Brain pericyte (primary cell): Measurements from ENCODE around the gene DNMT3A.

ENCODE experiments used
- DNase-seq: peaks from one replicate; pipeline ENCODE4 v3.0.0-alpha.2; 2012; ENCODE audit warnings: low read depth, low spot score

Gene DNMT3A

GRCh38 chr2:25326326-25327013, 15.3 kb downstream of the DNMT3A start:
- no peak for DNase-seq

DNA sequence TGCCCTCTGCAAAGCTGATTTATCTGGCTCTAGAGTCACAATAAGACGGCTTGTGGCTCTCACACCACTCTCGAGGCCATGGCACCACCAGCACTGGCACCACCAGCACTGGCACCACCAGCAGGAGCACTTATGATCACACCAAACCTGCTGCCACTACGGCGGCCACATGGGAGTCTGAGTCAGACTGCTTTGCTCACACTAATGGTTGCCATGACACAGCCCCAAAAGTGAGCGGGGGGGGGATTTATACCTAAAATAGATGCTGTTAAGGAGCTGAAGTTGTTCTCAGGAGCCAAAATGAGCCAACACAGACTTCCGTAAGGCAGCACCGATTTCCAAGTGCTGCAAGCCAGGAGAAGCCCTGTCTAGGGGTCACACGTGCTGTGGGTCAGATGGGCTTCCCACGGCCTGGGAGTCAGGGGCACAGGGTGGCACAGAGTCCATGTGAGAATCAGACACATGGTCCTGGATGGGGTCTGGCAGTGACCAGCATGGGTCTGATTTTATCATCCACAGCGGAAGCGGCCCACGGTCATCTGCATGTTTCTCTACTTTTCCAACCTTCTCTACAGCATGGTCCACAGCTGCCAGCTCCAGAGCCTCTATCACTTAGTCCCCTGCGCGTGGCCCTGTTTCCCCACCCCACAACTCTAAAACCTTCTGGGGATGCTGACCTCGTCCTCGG, 16.7 kb downstream of the DNMT3A start:
- DNase-seq, result no peak

DNA sequence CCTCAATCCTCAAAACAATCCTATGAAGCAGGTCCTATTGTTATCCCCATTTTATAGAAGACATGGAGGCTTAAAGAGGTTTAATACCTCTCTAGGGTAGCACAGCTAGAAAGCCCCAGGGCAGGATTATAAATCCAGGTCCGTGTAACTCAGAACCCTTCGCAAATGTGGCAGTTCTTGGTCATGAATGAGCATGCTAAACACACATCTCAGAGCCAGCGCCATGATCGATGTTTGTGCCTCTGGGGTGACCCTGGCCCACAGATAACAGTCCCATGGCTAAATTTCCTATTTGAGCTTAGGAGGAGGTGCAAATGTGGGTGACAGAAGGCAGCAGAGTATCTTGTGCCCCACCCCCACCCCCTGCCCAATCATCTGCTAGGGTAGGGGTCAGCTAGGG, 17.5 kb downstream of the DNMT3A start:
- no peak for DNase-seq

DNA sequence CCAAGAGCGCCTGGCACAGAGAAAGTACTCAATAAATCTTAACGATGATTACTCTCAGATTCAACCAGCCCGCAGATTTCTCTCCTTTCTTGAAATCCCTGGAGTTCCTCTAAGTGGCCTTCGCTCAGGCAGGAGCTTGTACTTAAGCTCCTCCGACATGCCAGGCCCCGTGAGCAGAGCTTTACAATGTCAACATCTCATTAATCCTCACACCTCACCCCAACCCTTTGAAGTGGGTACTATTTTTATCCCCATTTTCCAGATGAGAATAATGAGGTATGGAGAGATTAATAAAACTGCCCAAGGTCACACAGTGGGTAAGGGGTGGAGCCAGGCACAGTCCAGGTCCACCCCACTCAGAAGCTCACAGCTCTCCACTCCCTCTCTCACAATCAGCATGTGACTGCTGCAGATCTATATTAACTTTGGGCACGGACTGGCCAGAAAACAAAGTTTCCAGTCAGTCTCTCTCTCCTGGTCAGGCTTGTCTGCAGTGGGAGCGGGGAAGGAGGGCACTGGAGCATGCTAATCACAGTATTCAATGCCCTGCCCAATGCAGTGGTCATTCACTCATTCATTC, 18.0 kb downstream of the DNMT3A start:
- no peak for DNase-seq

DNA sequence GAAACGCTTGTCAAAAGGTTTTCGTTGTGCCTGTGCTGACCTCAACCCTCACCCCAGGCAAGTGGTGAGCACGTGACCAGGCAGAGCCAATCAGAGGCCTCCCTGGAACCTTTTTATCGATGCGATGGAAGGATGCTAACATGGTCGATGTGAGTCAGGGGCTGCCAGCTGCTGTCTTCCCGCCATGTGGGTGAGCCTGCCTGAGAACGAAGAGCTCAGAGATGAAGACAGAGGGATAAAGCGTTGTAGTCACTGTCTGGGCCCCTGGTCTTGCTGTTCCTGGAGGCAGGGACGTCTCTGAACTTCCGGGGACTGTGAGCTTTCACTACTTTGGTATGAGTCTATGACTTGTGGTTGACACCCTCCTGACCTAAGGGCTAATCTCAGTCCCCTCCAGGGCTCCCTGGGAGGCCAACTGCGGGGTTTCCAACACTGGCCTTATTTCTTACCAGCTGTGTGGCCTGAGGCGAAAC, 18.6 kb downstream of the DNMT3A start:
- no peak for DNase-seq

DNA sequence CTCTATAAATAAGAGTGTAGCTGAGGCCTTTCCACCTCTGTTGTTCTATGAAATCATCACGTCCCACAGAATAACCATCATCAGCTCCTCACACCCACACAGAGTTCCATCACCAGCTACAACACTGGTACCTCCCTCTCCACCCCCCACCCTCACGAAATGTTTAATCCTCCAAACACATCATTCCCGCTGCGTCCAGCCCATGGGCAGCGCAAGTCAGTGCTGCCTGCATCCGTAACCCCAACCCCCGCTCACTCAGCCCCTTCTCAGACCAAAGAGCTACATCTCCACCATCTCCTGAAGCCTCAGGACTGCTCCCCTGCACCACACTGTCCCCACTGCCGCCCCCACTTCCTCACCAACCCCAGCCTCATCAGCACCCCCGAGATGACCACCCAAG, 19.4 kb downstream of the DNMT3A start:
- DNase-seq, result no peak

DNA sequence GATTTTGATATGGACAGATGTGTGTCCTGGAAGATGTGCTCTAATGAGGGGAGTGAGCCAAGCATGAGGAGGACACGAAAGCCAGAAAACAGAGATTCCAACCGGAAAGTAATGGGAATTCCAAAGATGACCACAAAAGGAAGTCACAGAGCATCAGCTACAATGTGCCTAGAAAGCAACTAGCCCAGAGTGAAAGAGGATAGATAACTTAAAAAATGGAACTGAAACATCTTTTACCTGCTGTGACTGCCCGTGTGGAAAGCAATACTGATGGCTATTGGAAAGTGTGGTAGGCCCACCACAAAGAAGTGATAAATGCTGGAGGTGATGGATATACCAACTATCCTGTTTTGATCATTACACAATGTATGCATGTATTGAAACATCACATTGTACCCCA, 21.6 kb downstream of the DNMT3A start:
- no peak for DNase-seq

DNA sequence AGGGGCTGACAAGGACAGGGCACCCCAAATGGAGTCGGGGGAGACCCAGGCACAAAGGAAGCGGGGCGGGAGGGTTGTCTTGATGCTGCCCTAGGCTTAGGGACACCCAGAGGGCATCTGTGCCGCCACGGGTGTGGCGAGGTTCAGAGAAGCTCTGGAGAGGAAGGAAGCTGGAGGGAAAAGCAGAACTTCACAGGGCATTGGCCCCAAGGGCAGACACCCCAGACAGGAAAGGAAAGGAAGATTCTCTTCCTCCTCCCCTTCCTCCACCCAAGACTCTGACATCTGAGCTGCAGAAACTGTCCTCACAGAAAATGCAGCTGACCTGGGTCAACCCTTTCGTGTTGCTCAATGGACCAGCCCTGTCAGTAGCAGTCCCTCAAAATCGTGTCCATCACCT, 25.6 kb downstream of the DNMT3A start:
- DNase-seq, result no peak

DNA sequence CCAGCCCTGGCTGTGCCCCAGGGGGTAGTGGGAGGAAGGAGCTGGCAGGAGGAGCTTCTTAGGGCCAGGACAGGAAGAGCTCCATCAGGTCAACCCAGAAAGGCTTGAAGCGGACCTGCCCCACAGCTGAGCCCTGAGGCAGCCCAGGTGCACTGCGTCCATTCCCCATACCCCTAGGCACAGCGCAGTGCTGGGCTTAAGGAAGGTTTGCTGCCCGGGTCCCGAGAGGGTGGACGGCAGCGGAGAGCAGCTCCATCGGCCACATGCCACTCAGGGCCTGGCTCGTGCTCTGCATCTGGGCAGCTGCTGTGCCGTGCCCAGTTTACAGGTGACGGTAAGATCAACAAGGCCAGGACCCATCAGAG, 26.4 kb downstream of the DNMT3A start:
- DNase-seq, result no peak

- DNase-seq, result no peak
Measured at GRCh38 chr2:25314514-25315315, 27.0 kb downstream of the DNMT3A start.

DNA sequence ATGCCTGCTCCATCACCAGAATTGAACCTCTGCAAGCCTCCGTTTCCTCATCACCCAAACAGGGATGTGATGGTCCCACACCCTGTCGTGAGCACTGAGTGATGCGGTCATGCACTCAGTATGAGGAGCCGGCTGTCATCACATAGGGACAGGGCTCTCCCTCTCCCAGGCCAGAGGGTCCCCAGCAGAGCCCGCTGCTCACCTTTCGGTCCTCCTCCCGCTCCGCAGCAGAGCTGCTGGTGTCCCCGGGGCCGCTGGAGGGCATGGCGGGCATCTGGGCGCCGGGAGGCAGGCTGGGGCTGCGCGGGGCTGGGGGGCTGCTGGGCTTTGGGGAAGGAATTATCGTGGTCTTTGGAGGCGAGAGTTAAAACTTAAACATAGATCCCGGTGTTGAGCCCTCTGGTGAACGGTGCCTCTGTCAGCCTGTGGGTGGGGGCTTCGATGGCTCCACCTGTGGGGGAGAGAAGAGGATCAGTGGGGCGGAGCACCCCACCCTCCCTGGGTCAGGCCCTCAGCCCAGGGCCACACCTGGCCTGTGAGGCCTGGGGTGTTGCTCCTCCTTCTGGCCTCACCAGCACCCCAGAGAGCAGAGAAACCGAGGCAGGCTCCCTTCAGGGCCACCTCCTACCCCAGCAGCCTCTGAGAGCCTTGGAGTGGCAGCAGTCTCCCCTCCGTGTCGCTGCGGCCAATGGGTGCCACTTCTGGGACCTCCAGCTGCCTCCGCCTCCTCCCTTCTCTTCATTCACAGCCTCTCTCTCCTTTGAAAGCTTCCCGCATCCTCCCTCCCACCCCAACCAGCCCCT, 27.8 kb downstream of the DNMT3A start:
- no peak for DNase-seq

- no peak for DNase-seq
Measured at GRCh38 chr2:25312958-25313710, 28.6 kb downstream of the DNMT3A start.

GRCh38 chr2:25311865-25312575, 29.7 kb downstream of the DNMT3A start:
- no peak for DNase-seq

DNA sequence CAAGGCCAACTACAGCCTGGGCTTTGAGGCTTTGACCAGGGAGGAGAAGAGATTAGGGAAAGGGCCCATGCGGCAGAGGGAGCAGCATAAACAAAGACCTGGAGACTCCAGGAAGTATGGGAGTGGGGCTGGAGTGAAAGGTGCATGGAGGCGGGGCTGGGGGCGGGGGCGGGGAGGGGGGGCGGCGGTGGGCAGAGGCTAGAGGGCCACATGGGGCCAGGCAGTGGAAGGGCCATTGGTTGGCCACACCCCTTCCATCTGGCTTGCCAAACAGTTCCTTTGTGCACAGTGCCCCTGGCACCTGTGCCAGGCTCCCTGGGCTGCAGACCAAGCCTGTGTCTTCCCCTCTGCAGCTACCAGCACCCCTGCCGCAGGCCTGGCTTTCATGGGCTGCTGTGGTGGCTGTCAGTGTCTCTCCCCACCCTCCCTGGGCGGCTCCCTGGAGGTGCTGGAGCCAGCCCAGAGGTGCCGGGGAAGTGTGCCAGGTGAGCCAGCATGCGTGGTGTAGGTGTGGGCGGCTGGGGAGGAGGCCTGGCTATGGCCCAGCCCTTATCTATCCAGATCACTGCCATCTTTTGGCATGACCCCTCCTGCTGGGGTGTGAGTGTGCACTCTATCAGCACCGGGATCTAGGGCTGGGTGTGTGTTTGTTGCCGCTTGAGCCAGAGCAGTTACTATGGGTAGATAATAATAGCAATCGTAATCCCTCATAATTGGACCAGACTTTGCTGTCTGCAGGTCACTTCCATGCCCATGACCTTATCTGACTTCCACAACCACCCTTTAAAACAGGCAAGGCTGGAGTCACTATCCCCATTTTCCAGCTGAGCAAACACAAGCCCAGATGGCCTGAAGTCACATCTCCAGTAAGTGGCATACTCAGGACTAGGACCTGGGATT, 30.5 kb downstream of the DNMT3A start:
- DNase-seq, result no peak

DNA sequence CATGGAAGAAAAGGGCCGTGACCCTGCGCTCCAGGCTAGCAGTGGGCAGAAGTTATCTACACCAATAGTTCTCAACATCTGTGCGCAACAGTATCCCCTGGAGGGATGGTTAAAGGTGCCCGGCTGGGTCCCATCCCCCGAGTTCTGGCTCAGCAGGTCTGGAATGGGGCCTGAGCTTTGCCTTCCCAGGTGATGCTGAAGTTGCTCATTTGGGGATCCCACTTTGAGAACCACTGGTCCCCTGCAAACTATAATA, 31.1 kb downstream of the DNMT3A start:
- DNase-seq, result no peak

DNA sequence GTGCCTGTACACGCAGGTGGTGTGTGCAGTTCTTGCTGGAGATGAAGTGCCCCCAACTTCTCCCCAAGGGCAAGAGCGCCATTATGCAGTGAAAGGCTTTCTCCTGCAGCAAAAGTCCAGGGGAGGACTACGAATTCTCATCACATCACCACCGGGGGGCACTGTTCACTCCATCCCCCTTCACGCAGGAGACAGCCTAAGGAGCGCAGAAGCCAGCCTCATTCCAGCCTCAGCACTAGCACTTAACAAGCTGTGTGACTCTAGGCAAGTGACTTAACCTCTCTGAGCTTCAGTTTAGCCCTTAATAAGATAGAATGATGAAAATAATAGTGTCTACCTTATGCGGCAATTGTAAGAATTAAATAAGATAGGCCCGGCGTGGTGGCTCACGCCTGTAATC, 32.3 kb downstream of the DNMT3A start:
- no peak for DNase-seq

DNA sequence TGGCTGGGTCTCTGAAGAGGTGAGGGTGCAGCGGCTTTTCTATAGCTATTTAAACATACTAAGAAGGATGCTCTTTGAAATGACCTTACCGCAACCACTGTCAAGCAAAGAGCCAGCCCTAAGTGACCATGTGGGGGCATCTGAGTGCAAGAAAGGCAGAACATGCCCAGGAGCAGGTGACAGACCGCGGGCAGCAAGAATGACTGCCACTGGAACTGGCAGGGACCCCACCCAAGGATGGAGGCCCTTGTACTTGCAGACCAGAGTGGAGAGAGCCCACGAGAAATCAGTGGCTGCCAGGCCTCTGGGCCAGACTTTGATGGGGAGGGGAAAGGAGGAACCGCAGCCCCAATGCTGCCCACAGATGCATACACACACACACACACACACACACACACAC, 33.1 kb downstream of the DNMT3A start:
- DNase-seq, result no peak

- no peak for DNase-seq
Measured at GRCh38 chr2:25307949-25308557, 33.7 kb downstream of the DNMT3A start.
